ENCODE results near the gene PEAK1. TPM values are rescaled to one million over a fixed set of nuclear protein-coding genes. Genes with fewer than 3 reads are reported as not detected.
A peak's percentile ranks its signal among the peaks of the same experiment; 100 is the strongest.

PEAK1 gene
- total RNA-seq, 2 experiments from 2014 or later, result 29.1 to 33.0 TPM

DNA sequence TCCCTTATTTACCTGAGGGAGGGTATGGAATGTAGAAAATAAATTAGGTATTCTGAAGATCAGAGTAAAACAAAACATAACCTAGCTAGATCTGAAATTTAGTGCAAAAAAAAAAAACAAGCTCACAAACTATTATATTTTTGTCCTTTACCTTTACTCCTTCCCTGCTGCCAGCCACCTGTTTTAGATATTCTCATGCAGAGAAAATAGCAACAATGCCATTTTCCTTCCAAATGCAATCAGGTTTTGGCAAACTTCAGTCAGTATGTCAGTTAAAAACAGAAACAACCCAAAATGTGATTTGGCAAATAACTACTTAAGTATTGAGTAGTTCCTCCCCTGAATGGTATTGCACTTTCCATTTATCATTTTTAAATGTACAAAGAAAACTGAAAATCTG lies 35.8 kb downstream of the PEAK1 start:
- CTCF ChIA-PET, result no interaction called here
- Mint-ChIP-seq H3K27ac (no peak overlapping the region), H3K4me3 (no peak overlapping the region), H3K4me1 (peaks cover 19% of the 10 kb centered on the region), H3K9me3 (ENCODE audit: low read depth) (no peaks in the 10 kb centered on the region), H3K27me3 (no peaks in the 10 kb centered on the region), H3K36me3 (peaks cover 2% of the 10 kb centered on the region)
- ATAC-seq (no peak), DNase-seq (no peak)

DNA sequence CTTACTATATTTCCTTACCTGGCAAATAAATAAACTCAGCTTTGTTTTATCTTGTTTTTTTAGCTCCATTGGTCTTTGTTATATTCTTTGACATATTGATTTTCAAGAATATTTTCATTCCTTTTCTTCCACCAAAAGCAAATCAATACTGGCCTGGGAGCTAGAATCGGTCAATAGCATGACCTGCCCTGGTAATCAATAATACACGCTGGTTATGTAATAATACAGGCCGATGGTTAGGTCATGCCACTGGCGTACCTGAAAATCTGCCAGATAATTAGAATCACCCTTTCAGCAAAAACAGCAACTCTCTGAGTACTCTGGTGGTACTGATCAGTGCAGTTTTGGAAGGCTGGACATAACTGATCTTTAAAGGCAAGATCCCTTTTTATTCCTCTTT lies 39.9 kb downstream of the PEAK1 start:
- no peak for ATAC-seq
- H3K27me3 Mint-ChIP-seq, result no peaks in the 10 kb centered on the region
- no peak for DNase-seq
- CTCF ChIA-PET, result interaction anchor here (1.1 kb wide), 1 partner anchor 10 kb away, joined by 3 read pairs; no protein-coding TSS in a partner anchor
- H3K9me3 Mint-ChIP-seq (ENCODE audit: low read depth), result no peaks in the 10 kb centered on the region
- peaks cover 2% of the 10 kb centered on the region for H3K36me3 Mint-ChIP-seq
- H3K4me3 Mint-ChIP-seq, result no peak overlapping the region
- H3K27ac Mint-ChIP-seq, result no peak overlapping the region
- peaks cover 15% of the 10 kb centered on the region for H3K4me1 Mint-ChIP-seq

DNA sequence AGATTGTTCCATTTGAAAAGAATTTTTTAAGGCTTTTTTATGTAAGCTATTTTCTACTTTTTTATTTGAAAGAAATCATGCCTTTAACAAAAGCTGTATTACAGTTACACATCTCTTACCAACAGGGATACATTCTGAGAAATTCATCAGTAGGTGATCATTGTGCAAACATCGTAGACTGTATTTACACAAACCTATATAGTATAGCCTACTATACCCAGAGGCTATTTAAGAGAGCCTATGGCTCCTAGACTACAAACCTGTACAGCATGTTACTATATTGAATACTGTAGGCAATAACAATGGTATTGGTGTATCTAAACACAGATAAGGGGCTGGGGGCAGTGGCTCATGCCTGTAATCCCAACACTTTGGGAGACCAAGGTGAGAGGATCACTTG lies 43.1 kb downstream of the PEAK1 start:
- Mint-ChIP-seq H3K27ac (no peak overlapping the region), H3K4me1 (peaks cover 5% of the 10 kb centered on the region), H3K36me3 (no peaks in the 10 kb centered on the region), H3K4me3 (no peak overlapping the region), H3K27me3 (no peaks in the 10 kb centered on the region), H3K9me3 (ENCODE audit: low read depth) (no peaks in the 10 kb centered on the region)
- CTCF ChIA-PET, result no interaction called here
- no peak for DNase-seq
- ATAC-seq, result no peak

DNA sequence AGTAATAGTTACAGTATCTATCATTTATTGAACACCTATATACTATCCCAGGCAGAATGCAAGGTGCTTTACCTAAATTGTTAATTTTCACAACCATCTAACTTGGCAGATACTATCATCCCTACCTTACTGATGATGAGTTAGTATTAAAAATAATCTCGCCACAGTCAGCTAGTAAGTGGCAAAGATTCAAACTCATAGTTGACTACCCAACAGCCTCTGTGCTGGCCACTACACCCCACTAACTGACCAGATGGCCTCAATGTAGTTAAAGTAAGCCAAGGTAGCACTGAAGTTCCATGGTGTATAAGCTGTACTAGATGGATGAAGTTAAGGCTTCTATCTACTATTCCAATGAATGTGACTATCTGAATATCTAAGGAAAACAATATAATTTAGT lies 44.8 kb downstream of the PEAK1 start:
- H3K9me3 Mint-ChIP-seq (ENCODE audit: low read depth), result no peaks in the 10 kb centered on the region
- H3K4me1 Mint-ChIP-seq, result peaks cover 5% of the 10 kb centered on the region
- CTCF ChIA-PET, result no interaction called here
- ATAC-seq, result no peak
- DNase-seq, result no peak
- peaks cover 2% of the 10 kb centered on the region for H3K36me3 Mint-ChIP-seq
- no peak overlapping the region for H3K27ac Mint-ChIP-seq
- H3K27me3 Mint-ChIP-seq, result no peaks in the 10 kb centered on the region
- no peak overlapping the region for H3K4me3 Mint-ChIP-seq

DNA sequence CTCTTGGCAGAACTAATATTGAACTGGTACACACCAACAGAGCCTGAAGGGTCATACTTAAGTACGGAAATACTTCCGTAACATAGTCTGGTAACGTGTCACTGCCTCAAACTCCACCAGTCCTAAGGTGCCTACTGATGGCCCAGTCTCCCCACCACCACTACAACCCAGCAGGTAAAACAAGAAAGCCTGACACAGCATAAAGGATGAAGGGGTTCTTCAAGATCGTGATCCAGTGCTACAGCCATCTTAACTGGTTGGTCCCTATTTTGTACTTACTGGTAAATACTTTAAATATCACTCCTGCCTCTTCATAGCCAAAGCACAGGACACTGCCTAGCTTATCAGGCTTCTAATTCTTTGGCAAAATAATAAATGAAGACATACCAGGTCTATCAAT lies 46.5 kb downstream of the PEAK1 start:
- no peaks in the 10 kb centered on the region for H3K9me3 Mint-ChIP-seq (ENCODE audit: low read depth)
- DNase-seq (no peak), ATAC-seq (no peak)
- peaks cover 2% of the 10 kb centered on the region for H3K36me3 Mint-ChIP-seq
- H3K4me3 Mint-ChIP-seq, result no peak overlapping the region
- CTCF ChIA-PET, result no interaction called here
- no peak overlapping the region for H3K27ac Mint-ChIP-seq
- H3K27me3 Mint-ChIP-seq, result no peaks in the 10 kb centered on the region
- H3K4me1 Mint-ChIP-seq, result peaks cover 7% of the 10 kb centered on the region

DNA sequence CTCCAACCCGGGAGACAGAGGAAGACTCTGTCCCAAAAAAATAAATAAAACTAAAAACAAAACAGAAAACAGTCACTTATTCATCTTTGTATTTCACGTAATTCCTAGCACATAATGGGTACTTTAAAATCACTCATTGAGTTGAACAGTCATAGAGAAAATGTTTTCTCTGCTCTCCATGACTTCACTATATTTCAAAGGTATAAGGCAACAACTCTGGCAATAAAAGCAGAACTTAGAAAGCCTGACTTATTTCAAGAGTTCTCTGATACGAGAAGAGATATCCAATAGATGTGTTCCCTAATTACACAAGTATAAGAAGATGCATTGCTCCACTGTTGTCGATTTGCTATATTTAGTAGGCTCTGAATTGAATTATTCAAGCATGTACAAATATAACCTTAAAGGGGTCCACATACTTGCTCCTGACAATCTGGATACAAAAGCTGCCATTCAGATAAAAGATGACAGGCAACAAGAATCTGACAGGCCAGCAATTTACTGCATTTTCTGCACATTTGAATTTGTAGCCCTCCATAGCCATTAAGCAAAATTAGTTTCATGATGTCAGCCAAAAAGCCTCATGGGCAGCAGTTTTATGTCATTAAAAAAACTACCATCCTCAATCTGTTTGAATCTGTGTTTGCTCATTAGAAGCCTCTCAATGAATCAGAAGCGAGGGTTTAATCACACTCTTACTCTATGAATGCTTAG lies 47.9 kb downstream of the PEAK1 start:
- no peak overlapping the region for H3K27ac Mint-ChIP-seq
- DNase-seq (no peak), ATAC-seq (no peak)
- CTCF ChIA-PET, result no interaction called here
- no peak overlapping the region for H3K4me3 Mint-ChIP-seq
- no peaks in the 10 kb centered on the region for H3K27me3 Mint-ChIP-seq
- peaks cover 7% of the 10 kb centered on the region for H3K4me1 Mint-ChIP-seq
- H3K9me3 Mint-ChIP-seq (ENCODE audit: low read depth), result no peaks in the 10 kb centered on the region
- H3K36me3 Mint-ChIP-seq, result peaks cover 2% of the 10 kb centered on the region

DNA sequence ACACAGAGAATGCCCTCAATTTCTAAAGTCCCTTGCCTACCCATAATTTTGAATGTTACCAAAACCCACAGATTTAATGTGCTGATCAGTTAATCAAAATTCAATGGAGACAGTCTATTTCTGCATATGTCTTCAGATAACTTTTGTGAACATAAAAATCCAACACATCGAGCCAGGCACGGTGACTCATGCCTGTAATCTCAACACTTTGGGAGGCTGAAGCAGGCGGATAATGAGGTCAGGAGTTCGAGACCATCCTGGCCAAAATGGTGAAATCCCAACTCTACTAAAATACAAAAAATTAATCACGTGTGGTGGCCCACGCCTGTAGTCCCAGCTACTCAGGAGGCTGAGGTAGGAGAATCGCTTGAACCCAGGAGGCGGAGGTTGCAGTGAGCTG lies 49.3 kb downstream of the PEAK1 start:
- no peaks in the 10 kb centered on the region for H3K27me3 Mint-ChIP-seq
- H3K36me3 Mint-ChIP-seq, result peaks cover 4% of the 10 kb centered on the region
- CTCF ChIA-PET, result no interaction called here
- H3K4me3 Mint-ChIP-seq, result no peak overlapping the region
- H3K27ac Mint-ChIP-seq, result no peak overlapping the region
- ATAC-seq (no peak), DNase-seq (no peak)
- no peaks in the 10 kb centered on the region for H3K9me3 Mint-ChIP-seq (ENCODE audit: low read depth)
- H3K4me1 Mint-ChIP-seq, result peaks cover 2% of the 10 kb centered on the region

DNA sequence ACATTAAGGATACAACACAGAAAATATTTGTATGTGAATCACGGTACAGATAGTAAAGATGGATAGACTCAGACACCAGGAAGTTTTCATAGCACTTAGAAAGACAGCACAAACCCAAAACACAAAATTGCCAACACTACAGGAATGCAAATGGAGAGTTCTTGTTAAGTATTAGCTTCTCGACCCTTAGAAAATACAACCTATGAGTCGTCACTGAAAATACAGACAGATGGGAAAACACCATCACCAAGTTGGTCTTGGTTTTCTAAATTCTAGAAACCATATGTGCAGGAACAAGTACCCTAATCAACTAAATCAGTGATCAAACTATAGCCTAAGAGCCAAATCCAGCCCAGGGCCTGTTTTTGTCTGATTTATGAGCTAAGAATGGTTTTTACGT lies 50.7 kb downstream of the PEAK1 start:
- H3K4me3 Mint-ChIP-seq, result no peak overlapping the region
- CTCF ChIA-PET, result interaction anchor here (1.0 kb wide), 1 partner anchor 84 kb away, joined by 3 read pairs; no protein-coding TSS in a partner anchor
- DNase-seq, result no peak
- H3K27me3 Mint-ChIP-seq, result no peaks in the 10 kb centered on the region
- peaks cover 2% of the 10 kb centered on the region for H3K4me1 Mint-ChIP-seq
- H3K9me3 Mint-ChIP-seq (ENCODE audit: low read depth), result no peaks in the 10 kb centered on the region
- H3K36me3 Mint-ChIP-seq, result peaks cover 4% of the 10 kb centered on the region
- no peak for ATAC-seq
- H3K27ac Mint-ChIP-seq, result no peak overlapping the region

DNA sequence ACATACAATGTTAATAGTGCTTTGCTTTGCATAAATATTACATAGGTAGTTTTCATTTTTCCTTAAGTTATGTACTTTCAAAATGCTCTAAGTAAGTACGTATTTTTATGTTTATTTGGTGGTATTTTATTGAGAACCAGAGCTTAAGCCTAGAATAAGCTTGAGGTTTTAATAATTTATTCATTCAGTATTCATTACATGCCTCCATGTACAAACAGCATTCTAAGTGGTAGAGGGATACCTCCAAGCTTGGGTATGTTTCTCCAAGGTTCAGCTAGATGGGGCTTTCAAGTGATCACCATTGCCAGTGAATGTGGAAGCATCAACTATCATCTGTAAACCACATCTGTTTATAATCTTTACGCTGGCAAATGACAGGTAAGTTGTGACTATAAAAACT lies 52.3 kb downstream of the PEAK1 start:
- no peaks in the 10 kb centered on the region for H3K9me3 Mint-ChIP-seq (ENCODE audit: low read depth)

DNA sequence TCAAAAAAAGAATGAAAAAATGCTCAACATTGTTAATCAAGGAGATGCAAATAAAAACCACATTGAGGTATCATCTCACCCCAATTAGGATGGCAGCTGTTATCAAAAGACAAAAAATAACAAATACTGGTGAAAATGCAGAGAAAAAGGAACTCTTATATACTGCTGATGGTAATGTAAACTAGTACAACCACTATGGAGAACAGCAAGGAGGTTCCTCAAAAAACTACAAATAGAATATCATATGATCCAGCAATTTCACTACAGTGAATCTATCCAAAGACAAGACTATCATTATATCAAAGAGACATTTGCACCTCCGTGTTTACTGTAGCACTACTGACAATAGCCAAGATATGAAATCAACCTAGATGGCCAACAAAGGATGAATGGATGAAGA lies 58.4 kb downstream of the PEAK1 start:
- H3K27me3 Mint-ChIP-seq, result no peaks in the 10 kb centered on the region
- ATAC-seq (no peak), DNase-seq (no peak)
- no peaks in the 10 kb centered on the region for H3K9me3 Mint-ChIP-seq (ENCODE audit: low read depth)
- H3K27ac Mint-ChIP-seq, result peak overlapping the region; percentile 24
- CTCF ChIA-PET, result no interaction called here
- no peaks in the 10 kb centered on the region for H3K4me1 Mint-ChIP-seq
- H3K36me3 Mint-ChIP-seq, result peaks cover 10% of the 10 kb centered on the region
- H3K4me3 Mint-ChIP-seq, result no peak overlapping the region

More for the DNA sequence above, 52.3 kb downstream of the PEAK1 start:
- no peak overlapping the region for H3K27ac Mint-ChIP-seq
- H3K36me3 Mint-ChIP-seq, result peaks cover 10% of the 10 kb centered on the region
- ATAC-seq (no peak), DNase-seq (no peak)
- H3K4me1 Mint-ChIP-seq, result peaks cover 2% of the 10 kb centered on the region
- CTCF ChIA-PET, result no interaction called here
- H3K4me3 Mint-ChIP-seq, result no peak overlapping the region
- H3K27me3 Mint-ChIP-seq, result no peaks in the 10 kb centered on the region

DNA sequence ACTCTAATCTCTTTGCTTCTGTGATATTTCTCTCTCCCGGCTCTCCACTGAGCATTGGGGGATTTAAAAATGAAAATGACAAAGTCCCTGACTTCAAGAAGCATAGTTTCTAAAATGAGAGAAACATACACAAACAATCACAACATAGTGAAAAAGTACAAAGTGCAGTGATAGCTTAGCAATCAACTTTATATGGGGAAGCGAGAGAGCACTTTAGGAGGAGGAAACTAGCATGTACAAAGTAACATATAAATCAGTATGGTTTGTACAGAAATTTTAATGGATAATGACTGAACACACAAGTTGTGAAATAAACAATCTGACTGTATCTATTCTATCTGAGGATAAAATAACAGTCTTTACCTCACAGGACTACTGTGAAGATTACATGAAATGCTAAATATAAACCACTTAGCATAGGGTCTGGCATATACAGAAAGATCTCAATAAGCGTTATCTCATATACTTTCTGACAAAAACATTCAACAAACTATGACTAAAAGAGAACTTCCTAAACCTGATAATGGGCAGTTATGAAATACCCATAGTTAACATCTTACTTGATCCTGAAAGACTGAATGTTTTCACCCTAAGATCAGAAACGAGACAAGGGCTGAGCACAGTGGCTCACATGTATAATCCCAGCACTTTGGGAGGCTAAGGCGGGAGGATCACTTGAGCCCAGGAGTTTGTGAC lies 61.2 kb downstream of the PEAK1 start:
- Mint-ChIP-seq H3K9me3 (ENCODE audit: low read depth) (no peaks in the 10 kb centered on the region), H3K27ac (no peak overlapping the region), H3K4me1 (peaks cover 3% of the 10 kb centered on the region), H3K4me3 (no peak overlapping the region), H3K36me3 (peaks cover 7% of the 10 kb centered on the region), H3K27me3 (no peaks in the 10 kb centered on the region)
- CTCF ChIA-PET, result no interaction called here
- DNase-seq (no peak), ATAC-seq (no peak)

DNA sequence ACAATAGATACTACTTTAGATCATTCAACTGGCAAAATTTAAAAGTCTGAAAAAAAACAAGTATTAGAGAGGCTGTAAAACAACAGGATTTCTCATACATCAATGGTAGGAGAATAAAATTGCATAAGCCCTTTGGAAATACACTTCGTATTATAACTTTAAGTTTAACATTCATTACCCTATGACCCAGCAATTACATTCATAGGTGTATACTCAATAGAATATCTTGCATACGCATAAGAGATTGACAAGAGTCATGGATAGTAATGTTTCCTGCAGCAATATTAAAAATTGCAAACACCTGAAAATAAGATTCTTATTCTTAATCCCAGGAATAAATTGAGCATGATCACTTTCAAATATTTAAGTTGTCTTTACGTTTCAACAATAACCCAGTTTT lies 63.6 kb downstream of the PEAK1 start:
- DNase-seq (no peak), ATAC-seq (no peak)
- peaks cover 3% of the 10 kb centered on the region for H3K4me1 Mint-ChIP-seq
- peaks cover 2% of the 10 kb centered on the region for H3K36me3 Mint-ChIP-seq
- H3K27me3 Mint-ChIP-seq, result no peaks in the 10 kb centered on the region
- no peak overlapping the region for H3K4me3 Mint-ChIP-seq
- H3K9me3 Mint-ChIP-seq (ENCODE audit: low read depth), result no peaks in the 10 kb centered on the region
- CTCF ChIA-PET, result no interaction called here
- H3K27ac Mint-ChIP-seq, result no peak overlapping the region

DNA sequence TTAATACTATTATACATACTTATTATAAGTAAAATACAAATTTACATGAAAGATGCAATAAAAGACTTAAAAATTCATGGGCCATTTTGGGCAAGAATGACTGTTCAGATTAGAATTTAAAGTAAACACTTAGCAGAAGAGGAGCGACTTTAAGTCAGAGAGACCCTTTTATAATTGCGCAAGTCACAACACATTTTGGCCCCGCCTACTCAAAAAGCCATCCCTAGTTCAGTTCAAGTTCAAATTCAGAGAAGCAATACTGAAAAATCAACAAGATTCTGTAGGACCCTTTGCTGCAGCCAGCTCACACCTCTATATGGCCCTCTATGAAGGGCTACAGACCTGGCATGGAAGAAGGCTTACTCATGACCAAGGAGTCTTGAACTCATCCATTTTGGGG lies 64.6 kb downstream of the PEAK1 start:
- Mint-ChIP-seq H3K4me1 (peaks cover 3% of the 10 kb centered on the region), H3K9me3 (ENCODE audit: low read depth) (no peaks in the 10 kb centered on the region), H3K27me3 (no peaks in the 10 kb centered on the region), H3K36me3 (no peaks in the 10 kb centered on the region), H3K4me3 (no peak overlapping the region), H3K27ac (no peak overlapping the region)
- CTCF ChIA-PET, result no interaction called here
- DNase-seq (no peak), ATAC-seq (no peak)

DNA sequence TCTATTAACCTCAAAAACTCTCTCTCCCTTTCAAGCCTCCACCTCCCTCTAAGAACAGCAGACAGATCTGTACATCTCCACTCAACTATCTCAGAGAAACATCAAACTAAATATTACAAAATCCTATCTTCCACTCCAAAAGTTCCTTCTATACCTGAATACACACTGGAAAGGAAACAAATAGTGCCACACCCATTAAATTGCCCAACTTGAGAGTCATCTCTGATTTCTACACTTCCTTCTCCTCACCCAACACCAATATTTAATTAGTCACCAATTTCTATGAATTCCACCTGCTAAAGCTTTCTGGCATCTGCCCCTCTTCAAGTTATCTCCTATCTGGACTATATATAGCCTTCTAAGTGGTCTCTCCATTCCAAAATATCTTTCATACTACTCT lies 65.8 kb downstream of the PEAK1 start:
- Mint-ChIP-seq H3K4me1 (peaks cover 3% of the 10 kb centered on the region), H3K4me3 (no peak overlapping the region), H3K36me3 (no peaks in the 10 kb centered on the region), H3K27ac (no peak overlapping the region), H3K27me3 (no peaks in the 10 kb centered on the region), H3K9me3 (ENCODE audit: low read depth) (no peaks in the 10 kb centered on the region)
- CTCF ChIA-PET, result no interaction called here
- DNase-seq (no peak), ATAC-seq (no peak)

Measured in activated CD8-positive, alpha-beta memory T cell treated with anti-CD3 and anti-CD28 coated beads, Interleukin-2, amount 10 ng/mL, durations not matched to agents 7 days and 5 days (primary cell).